ENCODE data around the gene LGMN. TPM values are rescaled to one million over a fixed set of nuclear protein-coding genes. Genes with fewer than 3 reads are reported as not detected.

Gene LGMN
- total RNA-seq, 1 experiment from 2014 or later: not detected

- DNase-seq: no peak
- no peak overlapping the region for H3K4me3 ChIP-seq (ENCODE audit: low read length)
- H3K79me2 ChIP-seq (ENCODE audit: low read length): no peaks in the 10 kb centered on the region
- H3K4me2 ChIP-seq (ENCODE audit: low read depth, low read length, poor library complexity, severe bottlenecking): no peak overlapping the region
- H3K9ac ChIP-seq (ENCODE audit: low read length): no peak overlapping the region
- no peak overlapping the region for H2AFZ ChIP-seq (ENCODE audit: low read length)
- no peaks in the 10 kb centered on the region for H3K9me2 ChIP-seq (replicated peaks; ENCODE audit: insufficient read depth, low read length)
- no peaks in the 10 kb centered on the region; the same call in 1 of the 2 replicates for H4K20me1 ChIP-seq (ENCODE audit: insufficient read depth, low read depth, low read length)
- H3K4me1 ChIP-seq (ENCODE audit: low read length): peaks cover 10% of the 10 kb centered on the region
- H3K27ac ChIP-seq (ENCODE audit: low read length): no peak overlapping the region
- H3K9me3 ChIP-seq (ENCODE audit: low read length): no peaks in the 10 kb centered on the region
- H3K27me3 ChIP-seq (ENCODE audit: low read length): no peaks in the 10 kb centered on the region
- H3K36me3 ChIP-seq (ENCODE audit: insufficient read depth, low read length): no peaks in the 10 kb centered on the region
Measured at GRCh38 chr14:92657457-92658142, 90.8 kb downstream of the LGMN start.

GRCh38 chr14:92656306-92657081, 91.9 kb downstream of the LGMN start:
- no peaks in the 10 kb centered on the region for H3K36me3 ChIP-seq (ENCODE audit: insufficient read depth, low read length)
- H3K4me3 ChIP-seq (ENCODE audit: low read length): no peak overlapping the region
- no peaks in the 10 kb centered on the region for H3K27me3 ChIP-seq (ENCODE audit: low read length)
- peaks cover 8% of the 10 kb centered on the region for H3K4me1 ChIP-seq (ENCODE audit: low read length)
- no peaks in the 10 kb centered on the region for H3K9me3 ChIP-seq (ENCODE audit: low read length)
- no peak overlapping the region for H3K4me2 ChIP-seq (ENCODE audit: low read depth, low read length, poor library complexity, severe bottlenecking)
- no peaks in the 10 kb centered on the region; the same call in 1 of the 2 replicates for H4K20me1 ChIP-seq (ENCODE audit: insufficient read depth, low read depth, low read length)
- no peaks in the 10 kb centered on the region for H3K9me2 ChIP-seq (replicated peaks; ENCODE audit: insufficient read depth, low read length)
- no peak overlapping the region for H3K9ac ChIP-seq (ENCODE audit: low read length)
- DNase-seq: no peak
- H2AFZ ChIP-seq (ENCODE audit: low read length): no peak overlapping the region
- H3K27ac ChIP-seq (ENCODE audit: low read length): no peak overlapping the region
- H3K79me2 ChIP-seq (ENCODE audit: low read length): no peaks in the 10 kb centered on the region

GRCh38 chr14:92655419-92656201, 92.8 kb downstream of the LGMN start:
- Histone ChIP-seq H3K9me2 (replicated peaks; ENCODE audit: insufficient read depth, low read length) (no peaks in the 10 kb centered on the region), H3K9me3 (ENCODE audit: low read length) (no peaks in the 10 kb centered on the region), H3K9ac (ENCODE audit: low read length) (no peak overlapping the region), H3K4me1 (ENCODE audit: low read length) (peaks cover 8% of the 10 kb centered on the region), H3K79me2 (ENCODE audit: low read length) (no peaks in the 10 kb centered on the region), H2AFZ (ENCODE audit: low read length) (no peak overlapping the region), H4K20me1 (ENCODE audit: insufficient read depth, low read depth, low read length) (no peaks in the 10 kb centered on the region; the same call in 1 of the 2 replicates), H3K36me3 (ENCODE audit: insufficient read depth, low read length) (no peaks in the 10 kb centered on the region), H3K27me3 (ENCODE audit: low read length) (no peaks in the 10 kb centered on the region), H3K27ac (ENCODE audit: low read length) (no peak overlapping the region), H3K4me2 (ENCODE audit: low read depth, low read length, poor library complexity, severe bottlenecking) (no peak overlapping the region), H3K4me3 (ENCODE audit: low read length) (no peak overlapping the region)
- DNase-seq: no peak

GRCh38 chr14:92654239-92654901, 94.1 kb downstream of the LGMN start:
- Histone ChIP-seq H3K36me3 (ENCODE audit: insufficient read depth, low read length) (no peaks in the 10 kb centered on the region), H3K9ac (ENCODE audit: low read length) (no peak overlapping the region), H3K27ac (ENCODE audit: low read length) (no peak overlapping the region), H3K79me2 (ENCODE audit: low read length) (no peaks in the 10 kb centered on the region), H3K9me3 (ENCODE audit: low read length) (no peaks in the 10 kb centered on the region), H3K4me2 (ENCODE audit: low read depth, low read length, poor library complexity, severe bottlenecking) (no peak overlapping the region), H3K27me3 (ENCODE audit: low read length) (no peaks in the 10 kb centered on the region), H4K20me1 (ENCODE audit: insufficient read depth, low read depth, low read length) (no peaks in the 10 kb centered on the region; the same call in 1 of the 2 replicates), H2AFZ (ENCODE audit: low read length) (no peak overlapping the region), H3K4me3 (ENCODE audit: low read length) (no peak overlapping the region), H3K9me2 (replicated peaks; ENCODE audit: insufficient read depth, low read length) (no peaks in the 10 kb centered on the region), H3K4me1 (ENCODE audit: low read length) (no peaks in the 10 kb centered on the region; the same call in 1 of the 2 replicates)
- DNase-seq: no peak

Other genes with a start within 250 kb of the LGMN start
- not detected in 2 replicates for gene RIN3, start 234.8 kb downstream of the LGMN start, total RNA-seq (2014; rRNA removed; shearing (Covaris generic); ENCODE audit: low replicate concordance)
- 34.3 and 50.6 TPM in 2 replicates for gene GOLGA5, start 45.7 kb upstream of the LGMN start, total RNA-seq (2014; rRNA removed; shearing (Covaris generic); ENCODE audit: low replicate concordance)
- gene CHGA, start 174.5 kb upstream of the LGMN start, total RNA-seq (2014; rRNA removed; shearing (Covaris generic); ENCODE audit: low replicate concordance): not detected in 2 replicates